AG04449 (cell line): ENCODE measurements around the gene DUOXA2.

ENCODE experiments used
- CTCF ChIA-PET: fragments of 350-600 bp; formaldehyde crosslinking; extraction: SDS; loops from one replicate; lab custom pipeline; 2021; ENCODE audit warnings: antibody characterized with exemption; lab: Yijun Ruan, JAX
- POLR2A ChIA-PET: fragments of 400-600, 350-600 bp; formaldehyde crosslinking; extraction: SDS; loops from one replicate; lab custom pipeline; 2020; ENCODE audit warnings: antibody characterized with exemption, inconsistent platforms; lab: Yijun Ruan, JAX
- DNase-seq: peaks from one replicate; pipeline ENCODE4 v3.0.0-alpha.2; 2010; ENCODE audit warnings: low read depth, low spot score
- H3K4me3 ChIP-seq: 2 replicates; pipeline ENCODE4 v1.5.1; 2011; ENCODE audit warnings: low read depth, mild to moderate bottlenecking, control low read depth, low read length
- CTCF ChIP-seq: IDR thresholded peaks from one replicate; pipeline ENCODE4 v1.5.1; 2011; ENCODE audit warnings: mild to moderate bottlenecking, moderate library complexity, low read length, control low read depth, inconsistent platforms; ENCODE audit not compliant: insufficient read depth; ENCODE audit errors: missing control alignments

DUOXA2 gene

GRCh38 chr15:45091161-45091560, 23.0 kb upstream of the DUOXA2 start:
- TF ChIP-seq CTCF, result no peak
- H3K4me3 ChIP-seq, result no peak overlapping the region
- POLR2A ChIA-PET, result no interaction called here
- peak; percentile 33 for DNase-seq
- CTCF ChIA-PET, result interaction anchor here (7.4 kb wide), 1 partner anchor 27 kb away, joined by 39 read pairs; no protein-coding TSS in a partner anchor

GRCh38 chr15:45091576-45091975, 22.6 kb upstream of the DUOXA2 start:
- no peak for TF ChIP-seq CTCF
- ChIA-PET POLR2A (no interaction called here), CTCF (interaction anchor here (7.4 kb wide), 1 partner anchor 27 kb away, joined by 39 read pairs; no protein-coding TSS in a partner anchor)
- DNase-seq, result no peak
- H3K4me3 ChIP-seq, result no peak overlapping the region

GRCh38 chr15:45093013-45093412, 21.1 kb upstream of the DUOXA2 start:
- POLR2A ChIA-PET, result no interaction called here
- CTCF ChIA-PET, result interaction anchor here (0.6 to 7.4 kb wide), 3 partner anchors 25 to 44 kb away, joined by 3 to 39 read pairs (median 3); no protein-coding TSS in a partner anchor
- no peak overlapping the region for H3K4me3 ChIP-seq
- no peak for DNase-seq
- no peak for TF ChIP-seq CTCF

- POLR2A ChIA-PET, result no interaction called here
These were observed 20.3 kb upstream of the DUOXA2 start for GRCh38 chr15:45093622-45094357.

GRCh38 chr15:45094358-45094730, 19.8 kb upstream of the DUOXA2 start:
- ChIA-PET CTCF (interaction anchor here (7.4 kb wide), 1 partner anchor 24 kb away, joined by 39 read pairs; no protein-coding TSS in a partner anchor), POLR2A (no interaction called here)
- DNase-seq, result no peak
- no peak overlapping the region for H3K4me3 ChIP-seq
- no peak for TF ChIP-seq CTCF

More at GRCh38 chr15:45093622-45094357, 20.3 kb upstream of the DUOXA2 start:
- DNase-seq, result no peak
- no peak overlapping the region for H3K4me3 ChIP-seq
- CTCF ChIA-PET, result interaction anchor here (0.6 to 7.4 kb wide), 4 partner anchors 24 to 45 kb away, joined by 3 to 39 read pairs (median 3); no protein-coding TSS in a partner anchor
- TF ChIP-seq CTCF, result no peak

- ChIA-PET POLR2A (no interaction called here), CTCF (interaction anchor here (7.4 kb wide), 1 partner anchor 23 kb away, joined by 39 read pairs; no protein-coding TSS in a partner anchor)
- no peak for DNase-seq
- no peak for TF ChIP-seq CTCF
- no peak overlapping the region for H3K4me3 ChIP-seq
These were observed 18.5 kb upstream of the DUOXA2 start for GRCh38 chr15:45095661-45096060.
